B cell (primary cell): Measurements from ENCODE around the gene LRRC32. TPM values are rescaled to one million over a fixed set of nuclear protein-coding genes. Genes with fewer than 3 reads are reported as not detected.
A peak's percentile ranks its signal among the peaks of the same experiment; 100 is the strongest.

Experiments
- ATAC-seq: fragments of 200-7000 bp; cut with Tn5 transposase; one replicate; pipeline ENCODE4 v1.10.0; 2021; ENCODE audit warnings: low read depth, mild to moderate bottlenecking, moderate number of reproducible peaks, moderate library complexity
- CTCF ChIA-PET: fragments of 350-600 bp; sonication (Branson Sonifier 250); formaldehyde crosslinking; loops from one replicate; lab custom pipeline; 2021; ENCODE audit warnings: antibody characterized with exemption, inconsistent platforms; lab: Charles Lee
- POLR2A ChIA-PET: fragments of 350-600 bp; sonication (Branson Sonifier 250); formaldehyde crosslinking; loops from one replicate; lab custom pipeline; 2021; ENCODE audit warnings: antibody characterized with exemption; lab: Charles Lee
- DNase-seq: peaks from one replicate; pipeline ENCODE4 v3.0.0; 2013
- H2AFZ ChIP-seq: 2 replicates; pipeline ENCODE4 v1.6.1; 2012; ENCODE audit warnings: mild to moderate bottlenecking, low read depth, low read length; ENCODE audit not compliant: insufficient read depth, poor library complexity, severe bottlenecking
- H3K27ac ChIP-seq, 2 donors: 1 replicate in 1 of 2; 2 replicates in 1 of 2; pipeline ENCODE4 v1.5.1; 2012 to 2013; ENCODE audit warnings: low read length in 2 of 2, mild to moderate bottlenecking in 2 of 2, moderate library complexity in 1 of 2
- H3K27me3 ChIP-seq, 4 experiments: fragments of 200-600 bp in 1 of 4; sonication (generic) in 1 of 4; replicated peaks in 1 of 4; 1 replicate in 2 of 4; 2 replicates in 2 of 4; pipeline versions ENCODE4 v1.6.1 to v1.7.0; 2013 to 2016; ENCODE audit warnings: low read length in 3 of 4, mild to moderate bottlenecking in 2 of 4, mixed read lengths in 1 of 4, moderate library complexity in 1 of 4; ENCODE audit not compliant: insufficient read depth in 4 of 4, control insufficient read depth in 3 of 4; ENCODE audit errors: control extremely low read depth in 1 of 4
- H3K36me3 ChIP-seq, 2 experiments: replicated peaks in 1 of 2; 1 replicate in 1 of 2; 2 replicates in 1 of 2; pipeline versions ENCODE4 v1.6.1 to v1.7.1; 2013; ENCODE audit warnings: low read length in 1 of 2; ENCODE audit not compliant: insufficient read depth in 2 of 2, control insufficient read depth in 1 of 2; ENCODE audit errors: control extremely low read depth in 1 of 2, extremely low read depth in 1 of 2
- H3K4me1 ChIP-seq, 2 donors: fragments of 200-600 bp in 1 of 2; sonication (generic) in 1 of 2; 1 replicate in 1 of 2; 2 replicates in 1 of 2; pipeline versions ENCODE4 v1.5.1 to v1.6.1; 2013 to 2017; ENCODE audit warnings: low read length in 2 of 2; ENCODE audit not compliant: control insufficient read depth in 2 of 2, insufficient read depth in 2 of 2
- H3K4me2 ChIP-seq: replicated peaks from 2 replicates; pipeline ENCODE3; 2012; ENCODE audit warnings: mild to moderate bottlenecking, low read depth, low read length; ENCODE audit not compliant: poor library complexity, severe bottlenecking
- H3K4me3 ChIP-seq, 5 experiments: fragments of 200-600 bp in 1 of 5; sonication (generic) in 1 of 5; 1 replicate in 3 of 5; 2 replicates in 2 of 5; pipeline versions ENCODE4 v1.5.1 to v1.7.0; 2011 to 2016; ENCODE audit warnings: low read length in 4 of 5, mild to moderate bottlenecking in 4 of 5, low read depth in 2 of 5, control low read depth in 1 of 5, moderate library complexity in 1 of 5; ENCODE audit not compliant: insufficient read depth in 1 of 5; ENCODE audit errors: control extremely low read depth in 1 of 5, extremely low read depth in 1 of 5
- H3K79me2 ChIP-seq: fragments of 200-600 bp; sonication (generic); one replicate; pipeline ENCODE4 v1.6.0; 2016; ENCODE audit warnings: low read length; ENCODE audit not compliant: control insufficient read depth, insufficient read depth
- H3K9ac ChIP-seq: fragments of 200-600 bp; sonication (generic); 2 replicates; pipeline ENCODE4 v1.6.1; 2017; ENCODE audit warnings: mild to moderate bottlenecking, low read length, moderate library complexity
- H3K9me3 ChIP-seq, 3 donors: one replicate each; pipeline versions ENCODE4 v1.6.1 to v1.7.1; 2013; ENCODE audit warnings: low read length in 2 of 3; ENCODE audit not compliant: control insufficient read depth in 2 of 3, insufficient read depth in 1 of 3; ENCODE audit errors: control extremely low read depth in 1 of 3
- H4K20me1 ChIP-seq: 2 replicates; pipeline ENCODE4 v1.6.0; 2012; ENCODE audit warnings: mild to moderate bottlenecking, low read length; ENCODE audit not compliant: insufficient read depth, control insufficient read depth, poor library complexity, severe bottlenecking
- H3K27ac Mint-ChIP-seq: one replicate; pipeline ENCODE4 v1.8.0; 2021; ENCODE audit warnings: mixed read lengths
- H3K27me3 Mint-ChIP-seq: one replicate; pipeline ENCODE4 v1.8.0; 2021; ENCODE audit warnings: mixed read lengths
- H3K4me1 Mint-ChIP-seq: one replicate; pipeline ENCODE4 v1.8.0; 2021; ENCODE audit warnings: mixed read lengths
- H3K4me3 Mint-ChIP-seq: one replicate; pipeline ENCODE4 v1.8.0; 2021; ENCODE audit warnings: mixed read lengths
- H3K9me3 Mint-ChIP-seq: one replicate; pipeline ENCODE4 v1.8.0; 2022; ENCODE audit warnings: mixed read lengths; ENCODE audit not compliant: insufficient read depth
- EZH2 ChIP-seq: IDR thresholded peaks from 2 replicates; pipeline ENCODE4 v1.6.1; 2012; ENCODE audit warnings: borderline replicate concordance, low read depth, mild to moderate bottlenecking, moderate library complexity, low read length; ENCODE audit not compliant: insufficient read depth, poor library complexity, severe bottlenecking
- WGBS: methylation state at CpG from one replicate; pipeline ENCODE4 v1.1.5; 2013; ENCODE audit warnings: missing lambda C conversion rate; ENCODE audit not compliant: insufficient coverage; 5-methylcytosine and 5-hydroxymethylcytosine counted together
- intact Hi-C: fragments of 100-400 bp; cut with micrococcal nuclease; formaldehyde crosslinking; loops from one replicate; pipeline ENCODE4 v1.10.0; 2022
- polyA plus RNA-seq: library from polyadenylated mRNA; depleted of rRNA; stranded (reverse); fragments of >200 nt; gene quantifications from 2 replicates; pipeline ENCODE4 v1.2.3, GENCODE V29; 2012
- total RNA-seq, 2 donors: library from RNA; stranded (reverse); fragments of 120-200 nt in 1 of 2; gene quantifications; 1 replicate in 1 of 2; 2 replicates in 1 of 2; pipeline versions ENCODE4 v1.2.3 to v1.2.4, GENCODE V29; 2013 to 2022
- TF ChIP-seq, protein P1 (sequence below): fragments of 200-600 bp; IDR thresholded peaks from one replicate; pipeline ENCODE4 v1.8.0; 2022; ENCODE audit warnings: antibody characterized with exemption, mild to moderate bottlenecking

LRRC32 gene
- total and polyA plus RNA-seq, 2 donors (not counting 1 experiment from before 2014, with no cell fraction given) = 0.60 to 1.4 TPM

DNA sequence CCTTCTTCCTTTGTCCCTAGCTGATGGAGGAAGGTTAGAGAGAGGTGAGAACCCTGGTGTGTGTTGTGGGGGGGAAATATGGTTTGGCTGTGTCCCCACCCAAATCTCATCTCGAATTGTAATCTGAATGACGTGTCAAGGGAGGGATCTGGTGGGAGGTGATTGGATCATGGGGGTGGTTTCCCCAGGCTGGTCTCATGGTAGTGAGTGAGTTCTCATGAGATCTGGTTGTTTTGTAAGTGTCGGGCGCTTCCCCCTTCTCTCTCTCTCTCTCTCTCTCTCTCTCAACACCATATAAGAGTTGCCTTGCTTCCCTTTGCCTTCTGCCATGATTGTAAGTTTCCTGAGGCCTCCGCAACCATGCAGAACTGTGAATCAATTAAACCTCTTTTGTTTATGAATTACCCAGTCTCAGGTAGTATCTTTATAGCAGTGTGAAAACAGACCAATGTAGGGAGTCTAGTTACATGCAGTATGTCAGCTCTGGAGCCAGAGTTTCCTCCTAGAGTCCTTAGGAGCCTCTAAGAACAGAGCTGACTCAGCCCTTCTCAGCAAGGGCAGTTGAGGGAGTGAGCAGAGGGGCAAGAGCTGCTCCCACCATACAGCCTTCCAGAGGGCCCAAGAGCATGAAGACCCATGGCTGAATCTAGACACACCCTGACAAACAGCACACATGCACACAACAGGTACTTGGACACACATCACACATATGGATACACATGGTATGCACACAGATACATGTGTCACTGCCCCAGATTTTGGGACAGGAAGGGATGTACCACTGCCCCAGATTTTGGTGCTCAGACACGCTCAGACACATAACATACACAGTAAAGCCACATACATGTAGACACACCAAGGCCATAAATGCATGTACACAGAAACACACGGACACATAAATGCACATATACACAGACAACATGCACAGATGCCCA is 12.9 kb upstream of the LRRC32 start:
- TF ChIP-seq EZH2 = no peak
- TF ChIP-seq, protein P1, sequence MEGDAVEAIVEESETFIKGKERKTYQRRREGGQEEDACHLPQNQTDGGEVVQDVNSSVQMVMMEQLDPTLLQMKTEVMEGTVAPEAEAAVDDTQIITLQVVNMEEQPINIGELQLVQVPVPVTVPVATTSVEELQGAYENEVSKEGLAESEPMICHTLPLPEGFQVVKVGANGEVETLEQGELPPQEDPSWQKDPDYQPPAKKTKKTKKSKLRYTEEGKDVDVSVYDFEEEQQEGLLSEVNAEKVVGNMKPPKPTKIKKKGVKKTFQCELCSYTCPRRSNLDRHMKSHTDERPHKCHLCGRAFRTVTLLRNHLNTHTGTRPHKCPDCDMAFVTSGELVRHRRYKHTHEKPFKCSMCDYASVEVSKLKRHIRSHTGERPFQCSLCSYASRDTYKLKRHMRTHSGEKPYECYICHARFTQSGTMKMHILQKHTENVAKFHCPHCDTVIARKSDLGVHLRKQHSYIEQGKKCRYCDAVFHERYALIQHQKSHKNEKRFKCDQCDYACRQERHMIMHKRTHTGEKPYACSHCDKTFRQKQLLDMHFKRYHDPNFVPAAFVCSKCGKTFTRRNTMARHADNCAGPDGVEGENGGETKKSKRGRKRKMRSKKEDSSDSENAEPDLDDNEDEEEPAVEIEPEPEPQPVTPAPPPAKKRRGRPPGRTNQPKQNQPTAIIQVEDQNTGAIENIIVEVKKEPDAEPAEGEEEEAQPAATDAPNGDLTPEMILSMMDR = no peak
- Histone ChIP-seq H2AFZ (no peak overlapping the region), H4K20me1 (no peaks in the 10 kb centered on the region), H3K27ac (no peak overlapping the region), H3K9ac (no peak overlapping the region), H3K79me2 (no peaks in the 10 kb centered on the region), H3K4me3 (no peak overlapping the region), H3K36me3 (no peaks in the 10 kb centered on the region), H3K27me3 (peaks cover 0 to 55% (median 17%) of the 10 kb centered on the region in 4 experiments), H3K4me1 (peaks cover 26 to 34% of the 10 kb centered on the region in 2 donors), H3K4me2 (no peak overlapping the region), H3K9me3 (peaks cover 0 to 16% (median 0%) of the 10 kb centered on the region in 3 donors)
- H3K9me3 Mint-ChIP-seq = no peaks in the 10 kb centered on the region
- no peak overlapping the region for H3K4me3 Mint-ChIP-seq
- peaks cover 39% of the 10 kb centered on the region for H3K4me1 Mint-ChIP-seq
- H3K27ac Mint-ChIP-seq = no peak overlapping the region
- POLR2A ChIA-PET = no interaction called here
- intact Hi-C loops = no loop called here
- H3K27me3 Mint-ChIP-seq = peaks cover 61% of the 10 kb centered on the region
- CTCF ChIA-PET = interaction anchor here (1.2 to 14.3 kb wide), 5 partner anchors 10 to 95 kb away, joined by 3 to 224 read pairs (median 4); no protein-coding TSS in a partner anchor
- 92% methylated on average over 2 of the region's 7 CpGs for WGBS
- ATAC-seq (no peak), DNase-seq (no peak)

DNA sequence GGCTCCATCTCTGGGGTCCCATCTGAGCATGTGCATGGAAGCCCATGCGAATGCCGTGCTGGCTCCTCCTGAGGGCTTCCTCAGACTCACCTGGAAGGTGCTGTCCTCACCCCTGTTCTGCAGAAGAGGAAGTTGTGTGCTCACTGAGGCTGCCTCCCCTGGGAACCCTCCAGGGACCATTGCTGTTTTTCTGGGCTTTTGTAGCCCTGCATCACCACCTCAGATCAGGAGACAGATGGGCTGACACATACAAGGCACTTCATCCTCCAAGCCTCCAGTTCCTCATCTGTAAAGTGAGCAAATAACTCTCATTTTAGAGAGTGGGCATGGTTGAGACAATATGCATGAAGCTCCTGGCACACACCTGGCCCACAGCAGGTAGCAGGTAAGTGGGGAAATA is 12.1 kb upstream of the LRRC32 start:
- intact Hi-C loops = no loop called here
- POLR2A ChIA-PET = no interaction called here

More for the DNA sequence above, 12.1 kb upstream of the LRRC32 start:
- H3K4me1 Mint-ChIP-seq = peaks cover 46% of the 10 kb centered on the region
- peak; percentile 39 for DNase-seq
- CTCF ChIA-PET = interaction anchor here (1.5 to 14.3 kb wide), 3 partner anchors 9 to 476 kb away, joined by 5 to 224 read pairs (median 8); partner anchors contain the start of gene WNT11
- H3K27ac Mint-ChIP-seq = no peak overlapping the region
- peaks cover 0 to 61% (median 18%) of the 10 kb centered on the region in 4 experiments for H3K27me3 ChIP-seq
- no peak overlapping the region for H3K4me2 ChIP-seq
- ATAC-seq = no peak
- no peak overlapping the region for H3K9ac ChIP-seq
- H3K4me1 ChIP-seq = peaks cover 33 to 39% of the 10 kb centered on the region in 2 donors
- H3K27me3 Mint-ChIP-seq = peaks cover 69% of the 10 kb centered on the region
- no peaks in the 10 kb centered on the region for H3K79me2 ChIP-seq
- H2AFZ ChIP-seq = no peak overlapping the region
- H3K9me3 ChIP-seq = peaks cover 0 to 16% (median 0%) of the 10 kb centered on the region in 3 donors
- no peaks in the 10 kb centered on the region for H3K36me3 ChIP-seq
- no peak overlapping the region for H3K4me3 ChIP-seq
- WGBS = 74% methylated on average over 2 of the region's 2 CpGs
- no peak overlapping the region for H3K4me3 Mint-ChIP-seq
- no peak for TF ChIP-seq EZH2
- TF ChIP-seq, protein P1 = no peak
- H3K9me3 Mint-ChIP-seq = no peaks in the 10 kb centered on the region
- H4K20me1 ChIP-seq = no peaks in the 10 kb centered on the region
- H3K27ac ChIP-seq = no peak overlapping the region
